ENCODE data around the gene APLF. TPM values are rescaled to one million over a fixed set of nuclear protein-coding genes. Genes with fewer than 3 reads are reported as not detected.
"Not testable (repeated sequence)": the region's sequence is repeated elsewhere in the genome, so short reads cannot be mapped to it uniquely, and the experiment has no call there.

Gene APLF
- total and polyA plus RNA-seq, 3 experiments from 2014 or later, result 1.9 to 4.0 (median 3.6) TPM

DNA sequence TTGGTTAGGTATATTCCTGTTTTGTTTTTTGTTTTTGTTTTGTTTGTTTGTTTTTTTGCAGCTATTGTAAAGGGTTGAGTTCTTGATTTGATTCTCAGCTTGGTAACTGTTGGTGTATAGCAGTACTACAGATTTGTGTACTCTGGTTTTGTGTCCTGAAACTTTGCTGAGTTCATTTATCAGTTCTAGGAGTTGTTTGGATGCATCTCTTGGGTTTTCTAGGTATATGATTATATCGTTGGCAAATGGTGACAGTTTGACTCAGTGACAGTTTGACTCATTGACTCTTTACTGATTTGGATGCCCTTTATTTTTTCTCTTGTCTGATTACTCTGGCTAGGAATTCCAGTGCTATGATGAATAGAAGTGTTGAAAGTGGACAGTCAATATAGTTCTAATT, 53.7 kb downstream of the APLF start:
- no peaks in the 10 kb centered on the region for H3K4me1 Mint-ChIP-seq

DNA sequence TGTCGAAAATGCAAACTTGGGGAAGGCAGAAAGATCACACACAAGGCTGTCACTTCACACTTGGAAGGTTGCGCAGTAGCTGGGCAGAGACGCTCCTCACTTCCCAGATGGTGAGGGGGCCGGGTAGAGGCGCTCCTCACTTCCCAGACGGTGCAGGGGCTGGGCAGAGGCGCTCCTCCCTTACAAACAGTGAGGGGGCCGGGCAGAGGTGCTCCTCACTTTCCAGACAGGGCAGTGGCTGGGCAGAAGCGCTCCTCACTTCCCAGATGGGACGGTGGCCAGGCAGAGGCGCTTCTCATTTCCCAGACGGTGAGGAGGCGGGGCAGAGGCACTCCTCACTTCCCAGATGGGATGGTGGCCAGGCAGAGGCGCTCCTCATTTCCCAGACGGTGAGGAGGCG, 59.6 kb downstream of the APLF start:
- H3K4me1 ChIP-seq (ENCODE audit: insufficient read depth, low read length); H3K27ac Mint-ChIP-seq; H3K4me3 ChIP-seq (ENCODE audit: low read length); CTCF ChIA-PET; H3K9me3 Mint-ChIP-seq; DNase-seq; H3K27me3 Mint-ChIP-seq; H3K27ac ChIP-seq (ENCODE audit: low read depth, low read length); H3K27me3 ChIP-seq (ENCODE audit: insufficient read depth, low read length, poor library complexity, severe bottlenecking); H3K36me3 ChIP-seq (ENCODE audit: insufficient read depth, low read length); H3K4me1 Mint-ChIP-seq; H3K9me3 ChIP-seq (ENCODE audit: low read length); POLR2A ChIA-PET; H3K4me3 Mint-ChIP-seq: not testable (repeated sequence)
- H3K36me3 Mint-ChIP-seq, result peaks cover 3 to 20% (median 6%) of the 10 kb centered on the region in 3 donors

More for the DNA sequence above, 53.7 kb downstream of the APLF start:
- DNase-seq, result no peak
- ChIA-PET POLR2A (no interaction called here), CTCF (no interaction called here)
- H3K4me1 ChIP-seq (ENCODE audit: insufficient read depth, low read length), result no peaks in the 10 kb centered on the region
- peaks cover 3 to 6% (median 3%) of the 10 kb centered on the region in 3 donors for H3K36me3 Mint-ChIP-seq
- no peaks in the 10 kb centered on the region for H3K9me3 ChIP-seq (ENCODE audit: low read length)
- no peaks in the 10 kb centered on the region for H3K27me3 Mint-ChIP-seq
- H3K27ac ChIP-seq (ENCODE audit: low read depth, low read length), result no peak overlapping the region
- no peak overlapping the region for H3K4me3 Mint-ChIP-seq
- no peaks in the 10 kb centered on the region for H3K9me3 Mint-ChIP-seq
- H3K27ac Mint-ChIP-seq, result no peak overlapping the region
- no peaks in the 10 kb centered on the region for H3K27me3 ChIP-seq (ENCODE audit: insufficient read depth, low read length, poor library complexity, severe bottlenecking)
- no peak overlapping the region for H3K4me3 ChIP-seq (ENCODE audit: low read length)
- H3K36me3 ChIP-seq (ENCODE audit: insufficient read depth, low read length), result no peaks in the 10 kb centered on the region

DNA sequence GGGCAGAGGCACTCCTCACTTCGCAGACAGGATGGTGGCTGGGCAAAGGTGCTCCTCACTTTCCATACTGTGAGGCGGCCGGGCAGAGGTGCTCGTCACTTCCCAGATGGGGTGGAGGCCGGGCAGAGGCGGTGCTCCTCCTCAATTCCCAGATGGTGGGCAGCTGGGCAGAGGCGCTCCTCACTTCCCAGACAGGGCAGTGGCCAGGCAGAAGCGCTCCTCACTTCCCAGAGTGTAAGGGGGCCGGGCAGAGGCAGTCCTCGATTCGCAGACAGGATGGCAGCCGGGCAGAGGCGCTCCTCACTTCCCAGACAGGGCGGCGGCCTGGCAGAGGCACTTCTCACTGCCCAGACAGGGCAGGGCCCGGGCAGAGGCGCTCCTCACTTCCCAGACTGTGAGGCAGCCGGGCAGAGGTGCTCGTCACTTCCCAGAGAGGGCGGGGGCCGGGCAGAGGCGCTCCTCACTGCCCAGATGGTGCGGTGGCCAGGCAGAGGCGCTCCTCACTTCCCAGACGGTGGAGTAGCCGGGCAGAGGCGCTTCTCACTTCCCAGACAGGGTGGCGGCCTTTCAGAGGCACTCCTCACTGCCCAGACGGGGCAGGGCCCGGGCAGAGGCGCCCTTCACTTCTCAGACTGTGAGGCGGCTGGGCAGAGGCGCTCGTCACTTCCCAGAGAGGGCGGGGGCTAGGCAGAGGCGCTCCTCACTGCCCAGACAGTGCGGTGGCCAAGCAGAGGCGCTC, 60.1 kb downstream of the APLF start:
- H3K36me3 Mint-ChIP-seq, result peaks cover 3 to 20% (median 4%) of the 10 kb centered on the region in 3 donors
- DNase-seq; H3K9me3 Mint-ChIP-seq; H3K27me3 ChIP-seq (ENCODE audit: insufficient read depth, low read length, poor library complexity, severe bottlenecking); H3K9me3 ChIP-seq (ENCODE audit: low read length); H3K27ac ChIP-seq (ENCODE audit: low read depth, low read length); H3K27ac Mint-ChIP-seq; H3K36me3 ChIP-seq (ENCODE audit: insufficient read depth, low read length); H3K4me3 ChIP-seq (ENCODE audit: low read length); H3K4me1 ChIP-seq (ENCODE audit: insufficient read depth, low read length); H3K4me1 Mint-ChIP-seq; H3K4me3 Mint-ChIP-seq; POLR2A ChIA-PET; CTCF ChIA-PET; H3K27me3 Mint-ChIP-seq: not testable (repeated sequence)

DNA sequence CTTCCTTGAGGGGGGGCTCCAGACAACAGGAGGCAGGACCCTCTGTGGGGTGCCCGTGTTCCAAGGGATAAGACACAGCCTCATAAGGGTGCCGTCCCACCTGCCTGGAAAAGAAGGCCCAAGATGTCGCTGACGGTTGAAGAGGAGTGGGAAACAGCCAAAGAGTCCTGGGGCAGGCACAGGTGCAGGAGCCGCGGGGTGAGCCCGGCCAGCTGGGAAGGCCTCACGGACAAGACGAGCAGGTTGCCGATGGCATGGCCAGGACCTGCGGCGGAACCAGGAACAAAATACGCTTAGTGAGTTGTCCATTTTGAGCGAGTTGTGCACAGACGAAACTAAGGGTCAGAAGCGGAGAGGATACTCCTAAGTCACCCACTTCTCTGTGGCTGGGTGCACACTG, 61.8 kb downstream of the APLF start:
- H3K4me1 Mint-ChIP-seq; H3K27ac ChIP-seq (ENCODE audit: low read depth, low read length); CTCF ChIA-PET; H3K27ac Mint-ChIP-seq; H3K9me3 ChIP-seq (ENCODE audit: low read length); H3K9me3 Mint-ChIP-seq; POLR2A ChIA-PET; H3K4me1 ChIP-seq (ENCODE audit: insufficient read depth, low read length); H3K27me3 ChIP-seq (ENCODE audit: insufficient read depth, low read length, poor library complexity, severe bottlenecking); H3K27me3 Mint-ChIP-seq; H3K36me3 ChIP-seq (ENCODE audit: insufficient read depth, low read length); H3K4me3 Mint-ChIP-seq; DNase-seq; H3K4me3 ChIP-seq (ENCODE audit: low read length): not testable (repeated sequence)
- H3K36me3 Mint-ChIP-seq, result peaks cover 3 to 20% (median 4%) of the 10 kb centered on the region in 3 donors

DNA sequence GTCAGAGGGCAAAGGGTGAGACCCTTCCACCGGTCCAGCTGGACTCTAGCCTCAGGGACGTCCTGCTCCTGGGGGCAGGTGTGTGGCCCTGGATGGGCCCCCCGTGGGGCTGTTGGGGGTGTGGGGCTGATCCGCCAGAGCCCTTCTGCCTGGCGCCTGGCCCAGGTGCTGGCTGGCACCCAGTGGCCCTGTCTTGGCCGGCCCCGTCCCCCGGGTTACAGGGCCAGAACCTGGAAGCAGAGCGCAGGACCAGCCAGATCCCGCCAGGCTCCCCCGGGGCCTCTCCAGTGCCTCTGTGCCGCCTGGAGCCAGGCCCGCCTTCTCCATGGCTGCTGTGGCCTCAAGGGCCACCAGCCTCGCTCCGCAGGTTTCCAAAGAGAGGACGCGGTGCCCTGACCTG, 62.3 kb downstream of the APLF start:
- DNase-seq; H3K27ac Mint-ChIP-seq; H3K4me3 ChIP-seq (ENCODE audit: low read length); H3K4me3 Mint-ChIP-seq; H3K27me3 ChIP-seq (ENCODE audit: insufficient read depth, low read length, poor library complexity, severe bottlenecking); H3K36me3 ChIP-seq (ENCODE audit: insufficient read depth, low read length); CTCF ChIA-PET; H3K9me3 ChIP-seq (ENCODE audit: low read length); POLR2A ChIA-PET; H3K27ac ChIP-seq (ENCODE audit: low read depth, low read length); H3K27me3 Mint-ChIP-seq; H3K4me1 ChIP-seq (ENCODE audit: insufficient read depth, low read length); H3K9me3 Mint-ChIP-seq; H3K4me1 Mint-ChIP-seq: not testable (repeated sequence)
- H3K36me3 Mint-ChIP-seq, result peaks cover 2 to 20% (median 3%) of the 10 kb centered on the region in 3 donors

DNA sequence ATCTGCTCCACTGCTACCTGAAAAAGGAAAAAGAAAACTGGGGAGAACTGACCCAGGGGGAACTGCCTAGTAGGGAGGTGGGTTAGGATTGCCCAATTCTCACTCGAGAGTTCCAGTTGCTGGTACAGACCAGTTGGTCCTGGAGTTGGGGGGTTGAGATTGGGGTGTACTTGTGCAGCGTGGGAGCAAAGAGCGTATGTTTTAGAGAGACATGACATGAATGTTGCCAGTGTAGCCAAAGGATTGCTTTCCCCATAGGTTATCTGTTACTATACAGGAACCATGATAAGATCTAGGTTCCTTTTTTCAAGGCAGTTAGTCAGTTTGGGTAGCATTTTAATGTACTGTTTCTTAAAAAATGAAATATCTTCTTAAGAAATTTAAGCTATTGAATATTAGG, 68.6 kb downstream of the APLF start:
- H3K27ac Mint-ChIP-seq, result no peak overlapping the region
- POLR2A ChIA-PET, result no interaction called here
- H3K4me1 Mint-ChIP-seq, result no peaks in the 10 kb centered on the region
- DNase-seq, result no peak
- H3K36me3 Mint-ChIP-seq, result peaks cover 2 to 9% (median 7%) of the 10 kb centered on the region in 3 donors
- Histone ChIP-seq H3K36me3 (ENCODE audit: insufficient read depth, low read length) (no peaks in the 10 kb centered on the region), H3K27ac (ENCODE audit: low read depth, low read length) (no peak overlapping the region), H3K9me3 (ENCODE audit: low read length) (no peaks in the 10 kb centered on the region), H3K4me3 (ENCODE audit: low read length) (no peak overlapping the region), H3K27me3 (ENCODE audit: insufficient read depth, low read length, poor library complexity, severe bottlenecking) (no peaks in the 10 kb centered on the region), H3K4me1 (ENCODE audit: insufficient read depth, low read length) (no peaks in the 10 kb centered on the region)
- no peaks in the 10 kb centered on the region for H3K27me3 Mint-ChIP-seq
- CTCF ChIA-PET, result interaction anchor here (0.6 to 1.6 kb wide), 4 partner anchors 9 to 156 kb away, joined by 3 read pairs; partner anchors contain the start of genes APLF and FBXO48
- no peaks in the 10 kb centered on the region for H3K9me3 Mint-ChIP-seq
- H3K4me3 Mint-ChIP-seq, result no peak overlapping the region

DNA sequence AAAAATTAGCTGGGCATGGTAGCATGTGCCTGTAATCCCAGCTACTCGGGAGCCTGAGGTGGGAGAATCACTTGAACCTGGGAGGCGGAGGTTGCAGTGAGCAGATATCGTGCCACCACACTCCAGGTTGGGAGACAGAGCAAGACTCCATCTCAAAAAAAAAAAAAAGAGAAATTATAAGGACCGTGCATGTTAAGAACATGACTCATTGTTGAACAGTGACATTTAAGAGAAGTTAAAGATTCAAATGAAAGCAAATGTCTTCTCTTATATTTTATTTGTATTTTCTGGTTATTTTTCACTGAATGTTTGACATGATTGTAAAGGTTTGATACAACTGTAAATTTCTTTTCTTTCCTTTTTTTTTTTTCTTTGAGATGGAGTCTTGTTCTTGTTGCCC, 69.6 kb downstream of the APLF start:
- H3K27ac ChIP-seq (ENCODE audit: low read depth, low read length), result no peak overlapping the region
- H3K4me1 ChIP-seq (ENCODE audit: insufficient read depth, low read length), result no peaks in the 10 kb centered on the region
- Mint-ChIP-seq H3K4me3 (no peak overlapping the region), H3K27me3 (no peaks in the 10 kb centered on the region), H3K4me1 (no peaks in the 10 kb centered on the region), H3K36me3 (peaks cover 2 to 13% (median 7%) of the 10 kb centered on the region in 3 donors), H3K27ac (no peak overlapping the region), H3K9me3 (no peaks in the 10 kb centered on the region)
- H3K27me3 ChIP-seq (ENCODE audit: insufficient read depth, low read length, poor library complexity, severe bottlenecking), result no peaks in the 10 kb centered on the region
- no peak overlapping the region for H3K4me3 ChIP-seq (ENCODE audit: low read length)
- H3K9me3 ChIP-seq (ENCODE audit: low read length), result no peaks in the 10 kb centered on the region
- no peaks in the 10 kb centered on the region for H3K36me3 ChIP-seq (ENCODE audit: insufficient read depth, low read length)
- CTCF ChIA-PET, result interaction anchor here (1.6 kb wide), 1 partner anchor 58 kb away, joined by 3 read pairs; no protein-coding TSS in a partner anchor
- no peak for DNase-seq
- POLR2A ChIA-PET, result no interaction called here

DNA sequence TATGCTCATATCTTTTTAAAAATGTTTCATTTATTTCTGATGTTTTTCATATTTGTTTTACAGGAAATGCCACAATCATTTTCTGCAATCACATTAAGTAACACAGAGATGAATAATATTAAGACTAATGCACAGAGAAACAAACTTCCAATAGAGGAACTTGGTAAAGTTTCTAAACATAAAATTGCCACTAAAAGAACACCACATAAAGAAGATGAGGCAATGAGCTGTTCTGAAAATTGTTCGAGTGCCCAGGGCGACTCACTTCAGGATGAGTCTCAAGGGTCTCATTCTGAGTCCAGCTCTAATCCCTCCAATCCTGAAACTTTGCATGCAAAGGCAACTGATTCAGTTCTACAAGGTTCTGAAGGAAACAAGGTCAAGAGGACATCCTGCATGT, 70.4 kb downstream of the APLF start:
- Mint-ChIP-seq H3K27ac (no peak overlapping the region), H3K27me3 (no peaks in the 10 kb centered on the region), H3K4me1 (no peaks in the 10 kb centered on the region), H3K4me3 (no peak overlapping the region), H3K9me3 (no peaks in the 10 kb centered on the region), H3K36me3 (peaks cover 3 to 13% (median 7%) of the 10 kb centered on the region in 3 donors)
- H3K27me3 ChIP-seq (ENCODE audit: insufficient read depth, low read length, poor library complexity, severe bottlenecking), result no peaks in the 10 kb centered on the region
- ChIA-PET CTCF (no interaction called here), POLR2A (no interaction called here)
- H3K36me3 ChIP-seq (ENCODE audit: insufficient read depth, low read length), result no peaks in the 10 kb centered on the region
- no peak overlapping the region for H3K4me3 ChIP-seq (ENCODE audit: low read length)
- no peaks in the 10 kb centered on the region for H3K9me3 ChIP-seq (ENCODE audit: low read length)
- H3K4me1 ChIP-seq (ENCODE audit: insufficient read depth, low read length), result no peaks in the 10 kb centered on the region
- H3K27ac ChIP-seq (ENCODE audit: low read depth, low read length), result no peak overlapping the region
- DNase-seq, result no peak

Data from CD8-positive, alpha-beta memory T cell (primary cell).